GM21360 (cell line): Measurements from ENCODE around the gene FKRP.
A peak's percentile ranks its signal among the peaks of the same experiment; 100 is the strongest.
"Not testable (repeated sequence)": the region's sequence is repeated elsewhere in the genome, so short reads cannot be mapped to it uniquely, and the experiment has no call there.

Experiments used
- ATAC-seq: cut with Tn5 transposase; IDR thresholded peaks from one replicate; pipeline ENCODE4 v1.9.1; 2021; ENCODE audit warnings: mild to moderate bottlenecking, moderate library complexity; ENCODE audit not compliant: unreplicated experiment

Gene FKRP

DNA sequence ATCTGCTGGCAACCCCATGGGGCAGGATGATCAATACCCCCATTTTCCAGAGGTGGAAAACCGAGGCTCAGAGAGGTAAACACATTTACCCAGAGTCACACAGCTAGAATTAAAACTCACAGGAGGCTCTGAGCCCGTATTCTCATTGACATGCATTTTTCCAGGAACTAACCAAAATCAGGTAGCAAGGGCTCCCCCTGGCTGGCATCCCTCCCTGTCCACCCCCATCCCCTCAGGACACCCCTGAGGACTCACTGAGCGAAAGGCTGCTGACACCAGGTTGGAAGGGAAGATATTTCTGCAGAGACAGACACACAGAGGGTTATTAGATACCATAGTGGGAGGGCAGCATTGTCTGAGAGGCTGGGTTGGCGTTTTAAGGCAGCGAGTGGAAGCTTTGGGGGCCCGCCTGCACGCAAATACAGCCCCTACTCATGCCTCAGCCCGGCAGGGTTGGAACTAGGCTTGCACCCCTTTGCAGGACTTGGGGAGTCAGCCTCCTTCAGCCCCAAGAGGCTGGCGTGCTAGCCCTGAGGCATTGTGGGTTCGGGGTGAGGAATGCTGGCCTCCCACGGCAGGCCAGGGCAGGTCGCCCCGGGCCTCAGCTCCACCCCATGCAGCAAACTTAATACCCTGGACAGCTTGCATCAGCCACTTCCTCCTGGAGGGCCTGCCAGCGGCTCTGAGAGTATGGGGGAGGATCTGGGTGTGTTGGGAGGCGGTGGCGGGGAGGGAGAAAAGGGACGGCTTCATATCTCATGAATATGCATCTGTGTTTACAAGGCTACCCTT is 38.6 kb downstream of the FKRP start:
- ATAC-seq: no peak

DNA sequence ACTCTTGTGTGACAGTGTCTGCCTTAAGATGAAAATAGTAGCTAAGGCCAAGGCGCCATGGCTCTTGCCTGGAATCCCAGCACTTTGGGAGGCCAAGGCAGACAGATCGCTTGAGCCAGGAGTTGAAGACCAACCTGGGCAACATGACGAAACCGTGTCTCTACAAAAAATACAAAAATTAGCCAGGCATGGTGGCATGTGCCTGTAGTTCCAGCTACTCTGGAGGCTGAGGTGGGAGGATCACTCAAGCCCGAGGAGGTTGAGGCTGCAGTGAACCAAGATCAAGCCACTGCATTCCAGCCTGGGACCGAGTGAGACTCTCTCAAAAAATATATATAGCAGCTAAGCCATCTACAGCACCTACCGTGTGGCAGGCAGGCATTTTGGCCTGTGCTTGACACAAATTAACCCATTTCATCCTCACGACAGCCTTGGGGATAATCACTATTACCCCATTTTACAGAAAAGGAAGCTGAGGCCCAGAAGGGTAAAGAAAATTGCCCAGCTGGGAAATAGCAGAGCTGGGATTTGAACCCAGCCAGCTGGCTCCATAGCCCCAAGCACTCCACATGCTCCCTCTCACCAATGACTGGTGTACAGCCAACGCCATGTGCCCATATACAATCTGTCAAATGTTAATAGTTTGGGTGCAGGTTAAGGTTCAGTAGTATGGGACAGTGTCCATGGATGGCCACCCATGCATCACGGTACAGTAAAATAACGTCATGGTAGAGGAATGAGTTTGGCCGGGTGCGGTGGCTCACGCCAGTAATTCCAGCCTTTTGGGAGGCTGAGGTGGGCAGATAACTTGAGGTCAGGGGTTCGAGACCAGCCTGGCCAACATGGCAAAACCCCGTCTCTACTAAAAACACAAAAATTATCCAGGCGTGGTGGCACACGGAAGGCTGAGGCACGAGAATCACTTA is 39.5 kb downstream of the FKRP start:
- ATAC-seq: no peak

DNA sequence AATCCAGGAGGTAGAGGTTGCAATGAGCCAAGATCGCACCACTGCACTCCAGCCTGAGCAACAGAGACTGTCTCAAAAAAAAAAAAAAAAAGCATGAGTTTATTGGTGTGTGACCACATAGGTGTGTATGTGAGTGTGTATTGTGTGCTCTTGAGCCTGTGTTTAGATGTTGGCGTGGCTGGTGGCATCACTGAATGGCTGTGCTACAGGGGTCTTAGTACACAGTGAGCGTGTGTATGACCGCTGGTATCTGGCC is 40.1 kb downstream of the FKRP start:
- ATAC-seq: no peak

DNA sequence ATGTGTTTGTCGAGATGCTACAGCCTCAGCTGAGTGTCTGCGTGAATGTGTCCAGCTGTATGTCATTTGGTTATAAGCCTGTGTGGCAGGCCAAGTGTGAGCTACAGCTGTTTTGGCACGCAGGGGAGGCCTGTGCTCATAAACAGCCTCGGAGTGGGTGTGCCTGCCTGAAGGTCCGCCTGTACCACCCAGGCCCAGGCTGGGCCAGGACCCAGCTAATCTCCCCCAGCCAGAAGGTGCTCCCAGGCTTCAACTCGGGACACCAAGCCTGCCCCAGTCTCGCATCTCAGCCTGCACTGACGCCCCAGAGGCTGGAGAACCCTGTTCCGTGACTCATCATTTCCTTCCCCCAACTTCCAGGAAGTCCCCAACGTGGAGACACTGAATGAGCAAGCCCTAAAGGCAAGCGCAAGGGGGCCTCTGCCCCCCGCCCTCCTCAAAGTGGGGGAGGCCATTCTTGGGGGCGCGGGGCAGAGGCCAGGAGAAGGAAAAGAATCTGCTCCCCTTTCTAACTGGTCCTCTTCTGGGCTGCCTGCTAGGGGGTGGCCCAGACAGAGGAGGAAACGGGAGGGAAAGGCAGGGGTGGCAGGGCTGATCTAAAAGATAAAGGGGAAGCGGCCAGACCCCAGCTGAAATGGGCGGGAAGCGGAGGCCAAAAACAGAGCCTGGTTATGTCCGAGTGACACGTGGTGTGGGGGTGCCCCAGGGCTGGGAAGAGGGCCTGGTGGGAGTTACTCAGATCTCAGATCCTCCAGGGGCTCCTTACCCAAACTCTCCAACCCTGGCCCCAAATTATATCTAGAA is 40.6 kb downstream of the FKRP start:
- peak; percentile 35 for ATAC-seq

DNA sequence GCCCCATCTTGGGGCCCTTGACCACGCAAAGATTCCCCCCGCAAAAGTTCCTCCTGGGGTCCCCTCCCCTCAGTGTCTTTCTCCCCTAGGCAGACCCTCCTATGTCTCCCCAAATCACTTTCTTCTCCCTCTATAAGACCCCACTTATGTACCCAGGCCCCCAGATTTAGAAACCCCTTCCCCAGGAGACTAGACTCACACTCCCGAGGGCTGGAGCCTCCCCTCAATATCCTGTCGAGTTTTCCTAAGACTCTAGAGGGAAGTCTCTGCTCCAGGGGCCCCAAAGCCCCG is 41.1 kb downstream of the FKRP start:
- ATAC-seq: no peak

- no peak for ATAC-seq
Measured at GRCh38 chr19:46787331-46788261, 41.7 kb downstream of the FKRP start.

GRCh38 chr19:46788262-46788967 is 42.6 kb downstream of the FKRP start, which contains the start of gene SLC1A5:
SLC1A5 (minus strand) TSS chr19:46788594; CDS start chr19:46787965, 629 bp downstream.
- ATAC-seq: peak; percentile 67

DNA sequence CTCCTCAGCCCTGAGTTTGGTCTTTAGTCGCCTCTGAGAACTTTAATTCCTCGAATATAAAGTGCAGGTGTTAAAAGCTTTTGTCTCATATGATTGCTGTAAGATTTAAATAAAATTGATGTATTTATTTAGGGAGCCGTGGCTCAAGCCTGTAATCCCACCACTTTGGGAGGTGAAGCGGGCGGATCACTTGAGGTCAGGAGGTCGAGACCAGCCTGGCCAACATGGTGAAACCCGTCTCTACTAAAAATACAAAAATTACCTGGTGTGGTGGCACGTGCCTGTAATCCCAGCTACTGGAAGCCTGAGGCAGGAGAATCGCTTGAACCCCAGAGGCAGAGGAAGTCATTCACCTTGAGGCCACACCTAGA is 43.1 kb downstream of the FKRP start:
- ATAC-seq: no peak

DNA sequence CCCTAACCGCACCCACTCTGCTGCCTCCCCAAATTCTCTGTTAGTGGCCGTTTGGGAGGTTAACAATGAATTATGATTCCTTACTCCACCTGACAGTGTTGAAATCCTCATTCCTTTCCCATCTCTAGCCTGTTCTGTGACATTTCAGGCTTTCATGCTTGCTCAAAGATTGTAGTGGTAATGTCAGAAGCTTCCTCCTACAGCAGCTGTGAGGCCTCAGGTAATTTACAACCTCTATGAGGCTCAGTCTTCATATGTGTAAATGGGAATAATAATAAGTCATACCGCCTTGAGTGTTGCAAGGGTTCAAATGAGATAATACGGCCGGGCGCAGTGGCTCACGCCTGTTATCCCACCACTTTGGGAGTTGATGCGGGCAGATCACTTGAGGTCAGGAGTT is 43.5 kb downstream of the FKRP start:
- no peak for ATAC-seq

- ATAC-seq: no peak
Measured at GRCh38 chr19:46791944-46792343, 46.1 kb downstream of the FKRP start.

DNA sequence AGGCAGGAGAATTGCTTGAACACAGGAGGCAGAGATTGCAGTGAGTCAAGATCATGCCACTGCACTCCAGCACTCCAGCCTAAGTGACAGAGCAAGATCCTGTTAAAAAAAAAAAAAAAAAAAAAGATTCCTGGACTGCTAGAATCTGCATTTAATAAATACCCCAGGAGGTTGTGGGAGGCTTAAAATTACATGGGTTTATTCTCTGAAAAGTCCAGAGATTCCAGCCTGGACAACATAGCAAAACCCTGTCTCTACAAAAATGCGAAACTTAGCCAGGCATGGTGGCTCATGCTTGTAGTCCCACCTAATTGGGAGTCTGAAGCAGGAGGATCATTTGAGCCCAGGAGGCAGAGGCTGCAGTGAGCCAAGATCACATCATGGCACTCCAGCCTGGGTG is 52.0 kb downstream of the FKRP start:
- ATAC-seq: no peak

DNA sequence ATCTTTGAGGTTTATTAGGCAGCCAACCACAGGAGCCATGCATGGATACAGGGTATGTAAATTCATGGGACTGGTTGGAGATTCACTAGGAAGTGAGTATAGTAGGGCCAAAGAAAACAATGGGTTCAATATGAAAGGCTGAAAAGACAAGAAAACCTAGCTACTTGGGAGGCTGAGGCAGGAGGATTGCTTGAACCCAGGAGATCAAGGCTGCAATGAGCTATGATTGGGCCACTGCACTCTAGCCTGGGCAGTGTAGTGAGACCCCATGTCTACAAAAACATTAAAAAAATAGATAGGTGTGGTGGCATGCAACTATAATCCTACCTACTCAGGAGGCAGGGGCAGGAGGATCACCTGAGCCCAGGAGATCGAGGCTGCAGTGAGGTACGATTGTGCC is 52.9 kb downstream of the FKRP start:
- ATAC-seq: no peak

GRCh38 chr19:46802152-46802551 is 56.3 kb downstream of the FKRP start:
- no peak for ATAC-seq

GRCh38 chr19:46803555-46803954 is 57.7 kb downstream of the FKRP start:
- no peak for ATAC-seq

DNA sequence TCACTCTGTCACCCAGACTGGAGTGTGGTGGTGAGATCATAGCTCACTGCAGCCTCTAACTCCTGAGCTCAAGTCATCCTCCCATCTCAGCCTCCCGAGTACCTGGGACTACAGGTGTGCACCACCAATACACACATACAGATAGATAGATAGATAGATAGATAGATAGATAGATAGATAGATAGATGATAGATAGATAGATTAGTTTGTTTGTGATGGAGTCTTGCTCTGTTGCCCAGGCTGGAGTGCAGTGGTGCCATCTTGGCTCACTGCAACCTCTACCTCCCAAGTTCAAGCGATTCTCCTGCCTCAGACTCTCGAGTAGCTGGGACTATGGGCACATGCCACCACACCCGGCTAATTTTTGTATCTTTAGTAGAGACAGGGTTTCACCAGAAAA is 58.6 kb downstream of the FKRP start:
- not testable (repeated sequence) for ATAC-seq

DNA sequence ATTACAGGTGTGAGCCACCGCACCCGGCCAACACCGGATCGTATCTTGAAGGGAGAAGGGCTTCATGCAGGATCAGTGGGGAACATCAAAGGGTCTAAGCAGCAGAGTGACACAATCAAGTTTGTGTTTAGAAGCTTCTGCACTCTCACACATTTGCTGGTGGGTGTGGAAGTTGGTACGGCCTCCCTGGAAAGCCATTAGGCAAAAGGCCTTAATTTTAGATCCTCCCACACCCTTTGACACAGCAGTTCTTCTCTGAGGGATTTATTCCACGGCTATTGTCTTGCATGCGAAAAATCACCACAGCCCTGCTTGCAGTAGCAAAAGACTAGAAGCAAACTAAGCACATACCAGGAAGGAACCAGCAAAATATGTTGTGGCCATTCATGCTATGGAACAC is 60.8 kb downstream of the FKRP start:
- no peak for ATAC-seq
